Measurements from ENCODE around the gene ZNF195. TPM values are rescaled to one million over a fixed set of nuclear protein-coding genes. Genes with fewer than 3 reads are reported as not detected.

ZNF195 gene
- total RNA-seq, 1 experiment from 2014 or later: 85.5 TPM

- Mint-ChIP-seq H3K9me3 (peaks cover 38% of the 10 kb centered on the region), H3K4me1 (no peaks in the 10 kb centered on the region), H3K36me3 (peaks cover 95% of the 10 kb centered on the region), H3K27ac (no peak overlapping the region), H3K27me3 (ENCODE audit: low read depth) (no peaks in the 10 kb centered on the region), H3K4me3 (no peak overlapping the region)
- DNase-seq (ENCODE audit: low spot score) (no peak), ATAC-seq (no peak)
- ChIA-PET CTCF (no interaction called here), POLR2A (no interaction called here)
- TF ChIP-seq ZNF396 (CRISPR knock-in tag; IDR thresholded peaks at IDR 0.05; ENCODE audit: borderline replicate concordance): no peak
- TF ChIP-seq, protein P1, sequence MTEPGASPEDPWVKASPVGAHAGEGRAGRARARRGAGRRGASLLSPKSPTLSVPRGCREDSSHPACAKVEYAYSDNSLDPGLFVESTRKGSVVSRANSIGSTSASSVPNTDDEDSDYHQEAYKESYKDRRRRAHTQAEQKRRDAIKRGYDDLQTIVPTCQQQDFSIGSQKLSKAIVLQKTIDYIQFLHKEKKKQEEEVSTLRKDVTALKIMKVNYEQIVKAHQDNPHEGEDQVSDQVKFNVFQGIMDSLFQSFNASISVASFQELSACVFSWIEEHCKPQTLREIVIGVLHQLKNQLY (CRISPR knock-in tag; IDR thresholded peaks at IDR 0.05): no peak
- no peak for TF ChIP-seq FOXK1 (CRISPR knock-in tag; IDR thresholded peaks at IDR 0.05)
- TF ChIP-seq IRF1 (CRISPR knock-in tag; IDR thresholded peaks at IDR 0.05): no peak
- TF ChIP-seq ZNF121 (CRISPR knock-in tag; IDR thresholded peaks at IDR 0.05): no peak
- no peak for TF ChIP-seq E2F5 (CRISPR knock-in tag; IDR thresholded peaks at IDR 0.05)
- TF ChIP-seq, protein P2, sequence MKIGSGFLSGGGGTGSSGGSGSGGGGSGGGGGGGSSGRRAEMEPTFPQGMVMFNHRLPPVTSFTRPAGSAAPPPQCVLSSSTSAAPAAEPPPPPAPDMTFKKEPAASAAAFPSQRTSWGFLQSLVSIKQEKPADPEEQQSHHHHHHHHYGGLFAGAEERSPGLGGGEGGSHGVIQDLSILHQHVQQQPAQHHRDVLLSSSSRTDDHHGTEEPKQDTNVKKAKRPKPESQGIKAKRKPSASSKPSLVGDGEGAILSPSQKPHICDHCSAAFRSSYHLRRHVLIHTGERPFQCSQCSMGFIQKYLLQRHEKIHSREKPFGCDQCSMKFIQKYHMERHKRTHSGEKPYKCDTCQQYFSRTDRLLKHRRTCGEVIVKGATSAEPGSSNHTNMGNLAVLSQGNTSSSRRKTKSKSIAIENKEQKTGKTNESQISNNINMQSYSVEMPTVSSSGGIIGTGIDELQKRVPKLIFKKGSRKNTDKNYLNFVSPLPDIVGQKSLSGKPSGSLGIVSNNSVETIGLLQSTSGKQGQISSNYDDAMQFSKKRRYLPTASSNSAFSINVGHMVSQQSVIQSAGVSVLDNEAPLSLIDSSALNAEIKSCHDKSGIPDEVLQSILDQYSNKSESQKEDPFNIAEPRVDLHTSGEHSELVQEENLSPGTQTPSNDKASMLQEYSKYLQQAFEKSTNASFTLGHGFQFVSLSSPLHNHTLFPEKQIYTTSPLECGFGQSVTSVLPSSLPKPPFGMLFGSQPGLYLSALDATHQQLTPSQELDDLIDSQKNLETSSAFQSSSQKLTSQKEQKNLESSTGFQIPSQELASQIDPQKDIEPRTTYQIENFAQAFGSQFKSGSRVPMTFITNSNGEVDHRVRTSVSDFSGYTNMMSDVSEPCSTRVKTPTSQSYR (CRISPR knock-in tag; IDR thresholded peaks at IDR 0.05): no peak
- TF ChIP-seq ZNF671 (CRISPR knock-in tag; IDR thresholded peaks at IDR 0.05): no peak
- TF ChIP-seq EMX1 (CRISPR knock-in tag; IDR thresholded peaks at IDR 0.05): no peak
- TF ChIP-seq MXD4 (CRISPR knock-in tag; IDR thresholded peaks at IDR 0.05; ENCODE audit: borderline replicate concordance): no peak
- no peak for TF ChIP-seq ELF4 (CRISPR knock-in tag; IDR thresholded peaks at IDR 0.05; ENCODE audit: low read depth)
- TF ChIP-seq ZSCAN18 (CRISPR knock-in tag; IDR thresholded peaks at IDR 0.05): no peak
Observed at GRCh38 chr11:3367221-3367620, 11.7 kb downstream of the ZNF195 start.

GRCh38 chr11:3359092-3359824, 19.7 kb downstream of the ZNF195 start:
- CTCF ChIA-PET: no interaction called here
- H3K4me3 Mint-ChIP-seq: no peak overlapping the region
- POLR2A ChIA-PET: no interaction called here
- TF ChIP-seq, protein P3, sequence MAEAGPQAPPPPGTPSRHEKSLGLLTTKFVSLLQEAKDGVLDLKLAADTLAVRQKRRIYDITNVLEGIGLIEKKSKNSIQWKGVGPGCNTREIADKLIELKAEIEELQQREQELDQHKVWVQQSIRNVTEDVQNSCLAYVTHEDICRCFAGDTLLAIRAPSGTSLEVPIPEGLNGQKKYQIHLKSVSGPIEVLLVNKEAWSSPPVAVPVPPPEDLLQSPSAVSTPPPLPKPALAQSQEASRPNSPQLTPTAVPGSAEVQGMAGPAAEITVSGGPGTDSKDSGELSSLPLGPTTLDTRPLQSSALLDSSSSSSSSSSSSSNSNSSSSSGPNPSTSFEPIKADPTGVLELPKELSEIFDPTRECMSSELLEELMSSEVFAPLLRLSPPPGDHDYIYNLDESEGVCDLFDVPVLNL (CRISPR knock-in tag; IDR thresholded peaks at IDR 0.05; ENCODE audit: borderline replicate concordance, low read depth): no peak
- TF ChIP-seq SOX15 (CRISPR knock-in tag; IDR thresholded peaks at IDR 0.05) (no peak), ZNF425 (CRISPR knock-in tag; conservative IDR thresholded peaks at IDR 0.05) (no peak), ZNF532 (CRISPR knock-in tag; IDR thresholded peaks at IDR 0.05; ENCODE audit: borderline replicate concordance) (no peak)
- TF ChIP-seq, protein P2 (CRISPR knock-in tag; IDR thresholded peaks at IDR 0.05): no peak

More at GRCh38 chr11:3359092-3359824, 19.7 kb downstream of the ZNF195 start:
- peaks cover 82% of the 10 kb centered on the region for H3K36me3 Mint-ChIP-seq
- H3K4me1 Mint-ChIP-seq: no peaks in the 10 kb centered on the region
- H3K9me3 Mint-ChIP-seq: peaks cover 81% of the 10 kb centered on the region
- no peak overlapping the region for H3K27ac Mint-ChIP-seq
- ATAC-seq (no peak), DNase-seq (ENCODE audit: low spot score) (no peak)
- H3K27me3 Mint-ChIP-seq (ENCODE audit: low read depth): peaks cover 24% of the 10 kb centered on the region

All from WTC11 (cell line).